Natural killer cell (primary cell): ENCODE measurements around the gene RPRD1A. TPM values are rescaled to one million over a fixed set of nuclear protein-coding genes. Genes with fewer than 3 reads are reported as not detected.
A peak's percentile ranks its signal among the peaks of the same experiment; 100 is the strongest.

Experiments used
- ATAC-seq, 3 donors: fragments of 150-1000 bp in 2 of 3; fragments of 200-7000 bp in 1 of 3; cut with Tn5 transposase; 1 replicate in 1 of 3; 2 replicates in 2 of 3; pipeline ENCODE4 v1.10.0; 2021; ENCODE audit warnings: mild to moderate bottlenecking in 2 of 3, moderate library complexity in 2 of 3
- DNase-seq, 2 donors: peaks; one replicate each; pipeline versions ENCODE4 v3.0.0 to v3.0.0-alpha.2; 2013 to 2021; ENCODE audit warnings: mixed read lengths in 1 of 2
- H3K27ac ChIP-seq: one replicate; pipeline ENCODE4 v1.5.1; 2013; ENCODE audit warnings: mild to moderate bottlenecking, low read length
- H3K27me3 ChIP-seq: one replicate; pipeline ENCODE4 v1.6.1; 2013; ENCODE audit warnings: low read length; ENCODE audit not compliant: control insufficient read depth, insufficient read depth
- H3K36me3 ChIP-seq: one replicate; pipeline ENCODE4 v1.6.1; 2013; ENCODE audit warnings: low read length; ENCODE audit not compliant: control insufficient read depth, insufficient read depth
- H3K4me1 ChIP-seq: one replicate; pipeline ENCODE4 v1.6.1; 2013; ENCODE audit warnings: low read length; ENCODE audit not compliant: control insufficient read depth, insufficient read depth
- H3K4me3 ChIP-seq: one replicate; pipeline ENCODE4 v1.5.1; 2013; ENCODE audit warnings: low read length
- H3K9me3 ChIP-seq: one replicate; pipeline ENCODE4 v1.6.1; 2013; ENCODE audit warnings: low read length; ENCODE audit not compliant: control insufficient read depth, insufficient read depth
- H3K27ac Mint-ChIP-seq, 2 donors: one replicate each; pipeline ENCODE4 v1.8.0; 2022; ENCODE audit warnings: mild to moderate bottlenecking in 2 of 2, mixed read lengths in 2 of 2, moderate library complexity in 1 of 2
- H3K27me3 Mint-ChIP-seq, 2 donors: one replicate each; pipeline ENCODE4 v1.8.0; 2022; ENCODE audit warnings: low read depth in 2 of 2, mixed read lengths in 2 of 2
- H3K36me3 Mint-ChIP-seq: one replicate; pipeline ENCODE4 v1.8.0; 2022; ENCODE audit warnings: mixed read lengths
- H3K4me1 Mint-ChIP-seq, 2 donors: one replicate each; pipeline ENCODE4 v1.8.0; 2022; ENCODE audit warnings: mixed read lengths in 2 of 2
- H3K4me3 Mint-ChIP-seq: one replicate; pipeline ENCODE4 v1.8.0; 2022; ENCODE audit warnings: mild to moderate bottlenecking, moderate library complexity, mixed read lengths
- H3K9me3 Mint-ChIP-seq, 2 donors: one replicate each; pipeline ENCODE4 v1.8.0; 2022; ENCODE audit warnings: mixed read lengths in 2 of 2
- WGBS: methylation state at CpG from one replicate; pipeline ENCODE4 v1.1.7; 2013; ENCODE audit warnings: missing lambda C conversion rate; ENCODE audit not compliant: insufficient coverage; 5-methylcytosine and 5-hydroxymethylcytosine counted together
- intact Hi-C: fragments of 100-400 bp; cut with micrococcal nuclease; formaldehyde crosslinking; loops from one replicate; pipeline ENCODE4 v1.14.2; 2022
- total RNA-seq, 4 donors: library from RNA; stranded (reverse); fragments of 120-200 nt in 1 of 4; gene quantifications; one replicate each; pipeline versions ENCODE4 v1.2.3 to v1.2.4, GENCODE V29; 2013 to 2022
- TF ChIP-seq, protein P1 (sequence below): fragments of 200-600 bp; IDR thresholded peaks from one replicate; pipeline ENCODE4 v1.8.0; 2022; ENCODE audit warnings: antibody characterized with exemption

Gene RPRD1A
- total RNA-seq, 3 donors from 2014 or later (not counting 1 experiment from before 2014, with no cell fraction given) = 20.4 to 24.4 (median 23.3) TPM

DNA sequence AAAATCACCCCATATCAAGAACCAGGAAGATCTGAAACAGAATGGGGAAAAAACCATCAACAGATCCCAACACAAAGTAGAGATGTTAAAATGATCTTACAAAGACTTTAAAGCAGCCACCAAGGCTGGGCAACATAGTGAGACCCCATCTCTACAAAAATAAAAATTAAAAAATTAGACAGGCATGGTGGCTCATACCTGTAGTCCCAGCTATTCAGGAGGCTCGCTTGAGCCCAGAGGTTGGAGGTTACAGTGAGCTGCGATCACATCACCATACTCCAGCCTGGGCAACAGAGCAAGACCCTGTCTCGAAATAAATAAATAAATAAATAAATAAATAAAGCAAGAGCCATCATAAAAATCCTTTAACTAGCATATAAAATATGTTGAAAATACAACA, 20.5 kb downstream of the RPRD1A start:
- H3K4me1 Mint-ChIP-seq = peaks cover 50% of the 10 kb centered on the region in 2 donors
- Histone ChIP-seq H3K4me3 (no peak overlapping the region), H3K9me3 (no peaks in the 10 kb centered on the region), H3K27ac (no peak overlapping the region), H3K4me1 (no peaks in the 10 kb centered on the region), H3K27me3 (no peaks in the 10 kb centered on the region), H3K36me3 (no peaks in the 10 kb centered on the region)
- 100% methylated on average over 1 of the region's 3 CpGs for WGBS
- no peak for ATAC-seq
- no peak overlapping the region for H3K4me3 Mint-ChIP-seq
- TF ChIP-seq, protein P1, sequence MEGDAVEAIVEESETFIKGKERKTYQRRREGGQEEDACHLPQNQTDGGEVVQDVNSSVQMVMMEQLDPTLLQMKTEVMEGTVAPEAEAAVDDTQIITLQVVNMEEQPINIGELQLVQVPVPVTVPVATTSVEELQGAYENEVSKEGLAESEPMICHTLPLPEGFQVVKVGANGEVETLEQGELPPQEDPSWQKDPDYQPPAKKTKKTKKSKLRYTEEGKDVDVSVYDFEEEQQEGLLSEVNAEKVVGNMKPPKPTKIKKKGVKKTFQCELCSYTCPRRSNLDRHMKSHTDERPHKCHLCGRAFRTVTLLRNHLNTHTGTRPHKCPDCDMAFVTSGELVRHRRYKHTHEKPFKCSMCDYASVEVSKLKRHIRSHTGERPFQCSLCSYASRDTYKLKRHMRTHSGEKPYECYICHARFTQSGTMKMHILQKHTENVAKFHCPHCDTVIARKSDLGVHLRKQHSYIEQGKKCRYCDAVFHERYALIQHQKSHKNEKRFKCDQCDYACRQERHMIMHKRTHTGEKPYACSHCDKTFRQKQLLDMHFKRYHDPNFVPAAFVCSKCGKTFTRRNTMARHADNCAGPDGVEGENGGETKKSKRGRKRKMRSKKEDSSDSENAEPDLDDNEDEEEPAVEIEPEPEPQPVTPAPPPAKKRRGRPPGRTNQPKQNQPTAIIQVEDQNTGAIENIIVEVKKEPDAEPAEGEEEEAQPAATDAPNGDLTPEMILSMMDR = no peak
- intact Hi-C loops = no loop called here
- no peaks in the 10 kb centered on the region for H3K27me3 Mint-ChIP-seq
- no peak for DNase-seq
- H3K27ac Mint-ChIP-seq = no peak overlapping the region
- peaks cover 0 to 2% of the 10 kb centered on the region in 2 donors for H3K9me3 Mint-ChIP-seq
- no peaks in the 10 kb centered on the region for H3K36me3 Mint-ChIP-seq

DNA sequence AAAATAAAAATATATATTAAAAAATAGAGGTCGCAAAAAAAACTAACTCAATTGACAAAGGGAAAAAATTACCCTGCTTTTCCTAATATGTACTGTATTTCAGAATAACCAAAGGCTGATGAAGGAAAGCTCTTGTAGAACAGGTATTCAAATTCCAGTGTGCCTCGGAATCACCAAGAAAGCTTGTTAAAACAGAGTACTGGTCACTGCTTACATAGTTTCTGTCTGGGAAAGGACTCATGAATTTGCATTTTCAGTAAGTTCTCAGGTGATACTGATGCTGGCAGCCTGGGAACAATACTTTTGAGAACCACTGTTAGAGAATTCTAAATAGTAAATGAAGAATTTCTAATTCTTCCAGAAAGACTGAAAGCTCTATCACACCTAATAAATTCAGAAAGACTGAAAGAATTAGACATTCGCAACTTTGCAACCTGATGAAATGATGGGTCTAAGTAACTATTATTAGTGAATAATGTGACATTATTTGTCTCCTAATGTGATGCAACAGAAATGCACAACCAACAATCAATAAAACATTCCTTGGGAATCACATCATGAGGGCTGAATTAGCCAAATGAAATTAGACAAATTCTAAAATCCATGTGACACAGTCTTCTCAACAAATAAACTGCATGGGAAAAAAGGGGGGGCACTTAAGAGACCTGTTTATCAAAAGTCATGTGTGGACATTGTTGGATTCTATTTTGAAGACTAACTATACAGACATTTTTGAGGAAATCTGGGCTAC, 21.9 kb downstream of the RPRD1A start:
- Mint-ChIP-seq H3K27me3 (no peaks in the 10 kb centered on the region), H3K4me3 (no peak overlapping the region), H3K4me1 (peaks cover 52% of the 10 kb centered on the region in 2 donors), H3K9me3 (no peaks in the 10 kb centered on the region), H3K36me3 (no peaks in the 10 kb centered on the region), H3K27ac (no peak overlapping the region)
- Histone ChIP-seq H3K27me3 (no peaks in the 10 kb centered on the region), H3K36me3 (no peaks in the 10 kb centered on the region), H3K4me1 (no peaks in the 10 kb centered on the region), H3K4me3 (no peak overlapping the region), H3K27ac (no peak overlapping the region), H3K9me3 (no peaks in the 10 kb centered on the region)
- intact Hi-C loops = no loop called here
- ATAC-seq (no peak), DNase-seq (no peak)
- TF ChIP-seq, protein P1 = no peak
- WGBS = 100% methylated on average over 1 of the region's 3 CpGs

DNA sequence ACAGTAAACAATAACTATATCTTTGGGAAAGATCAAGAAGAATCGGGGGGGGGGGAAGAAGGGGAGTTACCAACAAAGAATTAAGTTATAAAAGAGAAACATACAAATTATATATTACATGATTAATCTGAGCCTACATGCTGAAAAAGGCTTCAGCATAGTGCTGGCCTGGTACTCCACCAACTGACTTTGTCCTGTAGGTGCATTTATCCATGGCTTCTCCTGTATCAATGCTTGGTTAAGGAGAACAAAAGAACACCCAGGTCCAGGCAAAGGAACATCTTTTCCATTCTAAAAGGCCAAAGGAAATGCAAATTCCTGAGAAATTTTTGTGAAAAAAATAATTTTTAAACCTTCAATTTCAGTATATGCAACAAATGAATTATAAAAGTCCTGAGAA, 24.2 kb downstream of the RPRD1A start:
- intact Hi-C loops = no loop called here
- H3K27me3 ChIP-seq = no peaks in the 10 kb centered on the region
- WGBS = no CpG with 5 or more reads among the region's 1 CpG
- no peak overlapping the region for H3K4me3 ChIP-seq
- H3K36me3 ChIP-seq = peaks cover 2% of the 10 kb centered on the region
- Mint-ChIP-seq H3K27ac (no peak overlapping the region), H3K4me1 (peaks cover 45 to 52% of the 10 kb centered on the region in 2 donors), H3K4me3 (no peak overlapping the region), H3K27me3 (no peaks in the 10 kb centered on the region), H3K9me3 (no peaks in the 10 kb centered on the region), H3K36me3 (no peaks in the 10 kb centered on the region)
- peaks cover 8% of the 10 kb centered on the region for H3K9me3 ChIP-seq
- no peak for ATAC-seq
- H3K4me1 ChIP-seq = no peaks in the 10 kb centered on the region
- no peak for DNase-seq
- no peak overlapping the region for H3K27ac ChIP-seq
- TF ChIP-seq, protein P1 = no peak

DNA sequence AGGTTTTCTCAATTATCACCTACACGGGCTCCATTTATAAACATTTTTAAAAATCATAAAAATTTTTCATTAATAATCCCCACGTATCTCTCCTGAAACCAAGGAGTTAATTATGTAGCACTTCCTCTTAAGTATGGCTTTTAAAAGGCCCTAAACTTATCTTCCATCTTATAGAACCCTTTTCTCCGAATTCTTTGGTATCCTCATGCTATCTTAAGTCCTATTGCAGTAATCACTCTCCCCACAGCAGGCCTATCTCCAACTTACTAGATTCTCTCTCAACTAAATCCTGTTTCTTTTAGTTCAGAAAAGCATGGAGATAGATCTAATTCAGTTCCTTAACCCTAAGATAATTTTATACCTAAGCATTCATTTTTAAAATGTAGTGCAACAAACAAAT, 26.2 kb downstream of the RPRD1A start:
- DNase-seq (no peak), ATAC-seq (no peak)
- intact Hi-C loops = no loop called here
- Mint-ChIP-seq H3K4me3 (no peak overlapping the region), H3K9me3 (no peaks in the 10 kb centered on the region), H3K27ac (peak overlapping the region in 1 of 2 donors; percentile 23), H3K27me3 (no peaks in the 10 kb centered on the region), H3K36me3 (no peaks in the 10 kb centered on the region), H3K4me1 (peaks cover 38 to 45% of the 10 kb centered on the region in 2 donors)
- Histone ChIP-seq H3K9me3 (peaks cover 9% of the 10 kb centered on the region), H3K4me1 (no peaks in the 10 kb centered on the region), H3K27me3 (no peaks in the 10 kb centered on the region), H3K4me3 (no peak overlapping the region), H3K36me3 (peaks cover 2% of the 10 kb centered on the region), H3K27ac (no peak overlapping the region)
- TF ChIP-seq, protein P1 = no peak
- WGBS = 96% methylated on average over 3 of the region's 3 CpGs
